Kidney (tissue), 14 donors: ENCODE results near the gene TRIP11. TPM values are rescaled to one million over a fixed set of nuclear protein-coding genes. Genes with fewer than 3 reads are reported as not detected.

ENCODE experiments used
- DNase-seq, 5 donors: peaks; one replicate each; pipeline ENCODE4 v3.0.0-alpha.2; 2013 to 2020
- FAIRE-seq: peaks from 2 replicates; lab custom pipeline; 2012; peaks lifted over from hg19 to GRCh38; lab: Jason Lieb, UNC
- H3K27ac ChIP-seq, 2 donors: one replicate each; pipeline ENCODE4 v1.7.0; 2013; ENCODE audit warnings: low read depth in 2 of 2, low read length in 2 of 2, inconsistent platforms in 1 of 2
- H3K27me3 ChIP-seq: one replicate; pipeline ENCODE4 v1.7.1; 2013; ENCODE audit warnings: low read length, inconsistent platforms; ENCODE audit not compliant: control insufficient read depth, insufficient read depth
- H3K36me3 ChIP-seq, 3 donors: one replicate each; pipeline versions ENCODE4 v1.7.0 to v1.7.1; 2013; ENCODE audit warnings: low read length in 3 of 3, control low read depth in 1 of 3, inconsistent platforms in 1 of 3; ENCODE audit not compliant: insufficient read depth in 3 of 3, control insufficient read depth in 2 of 3
- H3K4me1 ChIP-seq, 3 donors: one replicate each; pipeline versions ENCODE4 v1.7.0 to v1.7.1; 2013; ENCODE audit warnings: low read length in 3 of 3, inconsistent platforms in 1 of 3, low read depth in 1 of 3; ENCODE audit not compliant: control insufficient read depth in 2 of 3, insufficient read depth in 2 of 3
- H3K4me3 ChIP-seq, 3 donors: one replicate each; pipeline versions ENCODE4 v1.7.0 to v1.8.1; 2013; ENCODE audit warnings: low read length in 3 of 3, control low read depth in 1 of 3, inconsistent platforms in 1 of 3
- H3K9ac ChIP-seq, 3 donors: one replicate each; pipeline versions ENCODE4 v1.7.0 to v1.7.1; 2013; ENCODE audit warnings: low read length in 3 of 3, control low read depth in 1 of 3, inconsistent platforms in 1 of 3
- H3K9me3 ChIP-seq, 3 donors: one replicate each; pipeline versions ENCODE4 v1.7.0 to v1.7.1; 2013; ENCODE audit warnings: low read length in 3 of 3, control low read depth in 1 of 3, inconsistent platforms in 1 of 3; ENCODE audit not compliant: control insufficient read depth in 2 of 3, insufficient read depth in 1 of 3
- CTCF ChIP-seq: IDR thresholded peaks from 3 replicates; pipeline ENCODE4 v1.5.1; 2012; ENCODE audit warnings: mild to moderate bottlenecking, moderate library complexity, borderline replicate concordance; ENCODE audit not compliant: insufficient read depth; ENCODE audit errors: extremely low read depth
- intact Hi-C: fragments of 100-400 bp; cut with DNase I; formaldehyde crosslinking; loops from one replicate; pipeline ENCODE4 v1.11.1; 2022
- polyA plus RNA-seq: library from polyadenylated mRNA; stranded (reverse); fragments of 350-450 nt; fragmentation: Illumina TruSeq; extraction: RNeasy Lipid Tissue Mini Kit (QIAGEN cat#74804); gene quantifications from one replicate; pipeline ENCODE4 v1.2.3, GENCODE V29; 2014; ENCODE audit warnings: low read depth, low replicate concordance; ENCODE audit not compliant: insufficient read depth
- total RNA-seq: library from RNA; stranded (reverse); fragmentation: NEBNext Ultra II Directional; extraction: Animal tissue kit (Norgen Biotek cat#: 25700); gene quantifications from one replicate; pipeline ENCODE4 v1.2.1, GENCODE V29; 2021
- donor health status: control.
- donor health status: control.
- donor health status: control.
- donor health status: control.
- donor health status: control.
- donor health status: DM: yes; HTN: yes; CAD: no.
- donor health status: Normal renal cell carcinoma (clear cell type).

TRIP11 gene
- total and polyA plus RNA-seq, 2 donors from 2014 or later, result 6.2 to 71.5 TPM

DNA sequence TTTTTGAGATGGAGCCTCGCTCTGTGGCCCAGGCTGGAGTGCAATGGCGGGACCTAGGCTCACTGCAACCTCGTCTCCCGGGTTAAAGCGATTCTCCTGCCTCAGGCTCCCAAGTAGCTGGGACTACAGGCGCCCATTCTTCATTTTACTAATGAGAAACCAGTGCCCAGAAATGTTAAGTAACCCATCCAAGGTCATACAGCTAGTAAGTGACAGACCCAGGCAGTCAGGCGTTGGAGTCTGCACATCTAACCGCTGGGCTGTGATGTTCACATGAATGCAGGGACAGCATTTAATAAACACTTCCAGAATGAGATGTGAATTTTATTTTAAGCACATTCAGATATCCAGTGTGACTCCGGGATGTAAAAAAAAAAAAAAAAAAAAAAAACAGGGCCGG is 1.3 kb upstream of the TRIP11 start:
- Histone ChIP-seq H3K4me1 (peaks cover 2 to 12% (median 9%) of the 10 kb centered on the region in 3 donors), H3K9me3 (no peaks in the 10 kb centered on the region), H3K36me3 (no peaks in the 10 kb centered on the region), H3K9ac (no peak overlapping the region), H3K27me3 (no peaks in the 10 kb centered on the region), H3K27ac (no peak overlapping the region), H3K4me3 (peak overlapping the region in 1 of 3 donors; percentile 97)
- DNase-seq (no peak), FAIRE-seq (no peak)
- no peak for TF ChIP-seq CTCF
- intact Hi-C loops, result no loop called here

- H3K36me3 ChIP-seq, result no peaks in the 10 kb centered on the region
- no peak for TF ChIP-seq CTCF
- H3K4me3 ChIP-seq, result peak overlapping the region; percentile 76 to 97 (median 94)
- peak overlapping the region; percentile 90 to 95 (median 90) for H3K9ac ChIP-seq
- H3K27ac ChIP-seq, result peak overlapping the region; percentile 94 to 96
- H3K9me3 ChIP-seq, result no peaks in the 10 kb centered on the region
- intact Hi-C loops, result no loop called here
- H3K27me3 ChIP-seq, result no peaks in the 10 kb centered on the region
- FAIRE-seq (no peak), DNase-seq (peak in 3 of 5 donors; percentile 41 to 58 (median 54))
- H3K4me1 ChIP-seq, result peaks cover 2 to 12% (median 9%) of the 10 kb centered on the region in 3 donors
Observed at GRCh38 chr14:92040431-92041051, 682 bp upstream of the TRIP11 start.

DNA sequence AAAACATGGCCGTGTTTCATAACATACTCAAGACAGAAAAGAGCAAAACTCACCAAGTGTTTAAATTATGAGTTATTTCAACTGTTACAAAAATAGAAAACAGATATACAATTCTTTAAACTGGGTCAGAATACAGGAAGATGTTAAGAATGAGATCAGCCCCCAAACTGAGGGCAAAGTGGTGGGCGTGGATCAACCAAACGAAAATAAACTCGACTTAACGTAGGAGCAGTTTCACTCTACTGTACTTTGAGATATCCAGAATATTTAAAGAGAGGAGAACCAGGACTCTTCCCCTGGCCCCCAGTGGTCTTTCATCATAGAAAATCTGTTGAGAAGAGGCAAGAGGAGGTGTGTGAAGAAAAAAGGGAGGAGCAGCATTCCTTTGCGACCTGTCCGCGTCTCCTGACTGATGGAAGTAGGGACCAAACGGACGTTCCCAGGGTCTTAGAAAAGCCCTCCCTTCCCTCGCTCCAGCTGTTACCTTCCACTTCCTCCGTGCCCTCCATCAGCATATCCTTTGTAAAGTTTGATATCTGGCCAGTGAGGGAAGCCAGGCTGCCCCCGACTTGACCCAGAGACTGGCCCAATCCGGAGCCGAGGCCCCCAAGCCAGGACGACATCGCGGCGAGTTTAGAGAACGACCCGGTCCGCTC is 668 bp downstream of the TRIP11 start:
- no peaks in the 10 kb centered on the region for H3K9me3 ChIP-seq
- FAIRE-seq, result no peak
- H3K4me3 ChIP-seq, result peak overlapping the region; percentile 76 to 97 (median 94)
- H3K27ac ChIP-seq, result peak overlapping the region; percentile 94 to 96
- no peak for TF ChIP-seq CTCF
- intact Hi-C loops, result no loop called here
- H3K36me3 ChIP-seq, result peaks cover 0 to 2% (median 0%) of the 10 kb centered on the region in 3 donors
- DNase-seq, result peak; percentile 78 to 94 (median 82)
- peak overlapping the region; percentile 87 to 95 (median 90) for H3K9ac ChIP-seq
- H3K27me3 ChIP-seq, result no peaks in the 10 kb centered on the region
- H3K4me1 ChIP-seq, result peaks cover 2 to 12% (median 9%) of the 10 kb centered on the region in 3 donors
